Measurements from ENCODE around the gene KAZN.

The KAZN gene

DNA sequence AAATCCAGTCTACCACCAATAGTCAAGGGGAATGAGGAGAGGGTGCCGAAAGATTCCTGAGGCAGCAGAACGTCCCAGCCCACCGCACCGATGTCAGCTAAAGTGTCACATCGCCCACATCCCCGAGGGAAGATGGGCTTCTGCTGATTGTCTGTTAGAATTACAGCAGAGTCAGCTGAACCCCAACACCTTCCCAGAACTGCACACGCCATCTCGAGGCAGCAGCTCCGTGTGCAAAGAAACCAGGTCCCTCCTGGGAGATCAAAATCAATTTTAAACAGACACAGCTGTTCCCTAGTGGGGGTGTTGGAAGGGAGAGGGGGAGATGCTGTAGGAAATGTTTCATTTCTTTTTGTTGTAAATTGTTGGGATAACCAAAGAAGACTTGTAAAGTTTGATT is 12.8 kb upstream of the KAZN start:
- FAIRE-seq (no peak), DNase-seq (ENCODE audit: low spot score) (no peak)

GRCh38 chr1:14590411-14591180 is 7.9 kb upstream of the KAZN start:
- no peak for FAIRE-seq
- DNase-seq (ENCODE audit: low spot score), result peak; percentile 23

- FAIRE-seq, result no peak
- DNase-seq (ENCODE audit: low spot score), result no peak
These were observed 6.9 kb upstream of the KAZN start for GRCh38 chr1:14591600-14591999.

GRCh38 chr1:14592004-14592631 is 6.4 kb upstream of the KAZN start:
- FAIRE-seq (no peak), DNase-seq (ENCODE audit: low spot score) (no peak)

- FAIRE-seq, result no peak
- DNase-seq (ENCODE audit: low spot score), result no peak
These were observed 5.2 kb upstream of the KAZN start for GRCh38 chr1:14593302-14593701.

- FAIRE-seq (no peak), DNase-seq (ENCODE audit: low spot score) (no peak)
These were observed 4.4 kb upstream of the KAZN start for GRCh38 chr1:14594045-14594444.

DNA sequence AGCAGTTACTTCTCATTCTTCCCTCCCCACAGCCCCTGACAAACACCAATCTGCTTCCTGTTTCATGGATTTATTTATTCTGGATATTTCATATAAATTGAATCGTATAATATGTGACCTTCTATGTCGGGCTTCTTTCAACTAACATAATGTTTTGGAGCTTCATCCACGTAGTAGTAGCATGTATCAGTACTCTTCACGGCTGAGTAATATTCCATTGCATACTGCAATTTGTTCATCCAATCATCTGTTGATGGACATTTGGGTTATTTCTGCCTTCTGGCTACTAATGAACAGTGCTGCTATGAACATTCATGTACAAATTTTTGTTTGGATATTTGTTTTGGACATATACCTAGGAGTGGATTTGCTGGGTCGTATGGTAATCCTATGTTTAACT is 1.9 kb upstream of the KAZN start:
- no peak for FAIRE-seq

DNA sequence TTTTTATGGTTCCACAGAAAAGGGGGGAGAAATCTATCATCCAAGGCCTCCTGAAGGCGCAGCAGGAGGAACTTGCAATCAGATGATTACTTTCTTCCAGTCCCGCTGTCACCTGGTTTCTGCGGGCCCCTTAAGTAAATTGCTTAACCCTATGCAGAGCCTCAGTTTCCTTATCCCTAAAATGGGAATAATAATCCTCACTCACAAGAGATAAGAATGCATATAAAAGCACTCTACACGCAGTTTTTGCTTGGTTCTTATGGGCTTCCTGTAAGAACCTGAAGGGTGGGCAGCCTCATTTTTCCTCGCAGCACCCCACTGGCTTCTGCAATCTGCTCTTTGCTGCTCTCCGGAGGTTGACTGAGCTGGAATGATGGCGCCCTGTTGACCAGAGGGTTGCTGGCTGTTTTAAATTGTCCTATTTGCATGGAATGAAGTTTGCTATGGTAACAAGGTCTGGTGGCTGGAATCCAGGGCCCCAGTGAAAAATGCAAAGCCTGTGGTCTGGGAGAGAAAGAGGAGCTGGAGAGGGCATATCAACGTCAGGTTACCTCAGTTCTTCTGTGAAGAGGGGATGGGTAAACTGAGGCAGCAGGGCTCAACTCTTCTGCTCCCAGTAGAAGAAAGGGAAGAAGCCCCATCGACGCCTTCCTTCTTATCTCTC is 1.0 kb upstream of the KAZN start:
- DNase-seq (ENCODE audit: low spot score) (peak; percentile 12), FAIRE-seq (no peak)

More for the DNA sequence above, 1.9 kb upstream of the KAZN start:
- DNase-seq (ENCODE audit: low spot score), result no peak

GRCh38 chr1:14598007-14598497 is 433 bp upstream of the KAZN start:
- DNase-seq (ENCODE audit: low spot score) (peak; percentile 69), FAIRE-seq (no peak)

DNA sequence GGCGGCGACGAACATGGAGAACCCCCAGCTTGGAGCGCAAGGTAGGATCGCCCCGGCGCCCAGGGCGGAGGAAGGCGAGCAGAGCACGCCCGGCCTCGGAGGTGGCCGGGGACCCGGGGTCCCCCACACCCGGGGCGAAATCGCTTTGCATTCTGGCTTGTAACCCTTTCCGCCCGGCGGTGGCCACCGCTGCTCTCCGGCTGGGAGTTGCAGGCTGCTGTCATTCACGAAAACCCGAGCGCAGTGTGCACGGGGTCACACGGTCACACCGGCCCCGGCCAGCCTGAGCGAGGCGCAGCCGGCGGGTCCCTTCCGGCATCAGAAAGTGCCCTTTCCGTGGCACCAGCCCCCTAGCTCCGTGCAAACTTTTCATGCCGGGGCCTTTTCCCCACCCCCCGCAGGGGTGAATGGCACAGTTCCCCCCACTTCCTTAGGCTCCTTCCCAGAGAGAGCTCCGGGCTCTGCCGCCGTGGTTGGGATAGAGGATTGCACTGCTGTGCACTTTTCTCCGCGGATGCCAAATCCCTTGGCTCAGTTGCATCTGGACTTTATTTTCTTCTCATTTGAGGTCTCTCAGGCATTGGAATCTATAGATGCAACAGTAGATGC is 802 bp downstream of the KAZN start:
- DNase-seq (ENCODE audit: low spot score) (peak; percentile 29), FAIRE-seq (no peak)

GRCh38 chr1:14599800-14600199 is 1.3 kb downstream of the KAZN start:
- no peak for DNase-seq (ENCODE audit: low spot score)
- FAIRE-seq, result no peak

GRCh38 chr1:14600405-14601112 is 2.1 kb downstream of the KAZN start:
- no peak for FAIRE-seq
- DNase-seq (ENCODE audit: low spot score), result no peak

GRCh38 chr1:14602136-14602535 is 3.7 kb downstream of the KAZN start:
- no peak for FAIRE-seq
- peak; percentile 33 for DNase-seq (ENCODE audit: low spot score)

DNA sequence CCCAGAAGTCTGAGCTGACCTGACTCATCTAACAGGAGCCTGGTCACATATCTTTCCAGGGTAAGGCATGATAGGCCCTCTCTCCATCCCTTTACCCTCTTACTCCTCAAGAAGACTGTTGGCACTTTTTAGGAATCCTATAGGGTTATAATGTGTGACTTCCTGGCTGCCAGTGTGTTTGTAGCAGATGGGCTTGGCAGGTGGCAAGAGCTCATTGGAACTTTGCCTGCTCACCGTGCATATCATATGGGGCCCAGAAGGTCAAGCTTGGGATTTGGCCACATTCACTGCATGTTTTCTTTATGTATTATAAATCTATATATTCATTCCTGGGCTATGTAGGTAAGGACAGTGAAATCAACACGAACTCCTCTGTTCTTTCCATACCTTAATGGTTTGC is 5.2 kb downstream of the KAZN start:
- DNase-seq (ENCODE audit: low spot score), result no peak
- no peak for FAIRE-seq

DNA sequence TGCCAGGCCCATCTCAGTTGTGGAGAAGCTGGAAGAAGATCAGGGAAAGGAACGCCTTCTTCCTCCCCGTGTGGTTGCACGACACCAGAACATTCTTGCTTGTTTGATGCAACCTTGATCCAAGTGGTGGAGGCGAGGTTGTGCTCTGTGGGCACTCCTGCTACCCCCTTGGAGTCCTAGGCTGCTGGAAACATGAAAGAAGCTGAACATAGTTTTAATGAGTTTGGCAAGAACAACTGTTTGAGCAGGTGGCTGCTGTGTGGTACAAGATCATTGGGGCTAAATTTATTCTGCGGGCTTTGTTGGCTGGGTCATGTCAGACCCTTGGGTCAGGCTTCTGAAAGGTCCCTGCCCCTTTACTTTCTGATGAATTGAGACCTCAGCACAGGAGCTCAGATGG is 5.9 kb downstream of the KAZN start:
- FAIRE-seq, result no peak
- DNase-seq (ENCODE audit: low spot score), result no peak

DNA sequence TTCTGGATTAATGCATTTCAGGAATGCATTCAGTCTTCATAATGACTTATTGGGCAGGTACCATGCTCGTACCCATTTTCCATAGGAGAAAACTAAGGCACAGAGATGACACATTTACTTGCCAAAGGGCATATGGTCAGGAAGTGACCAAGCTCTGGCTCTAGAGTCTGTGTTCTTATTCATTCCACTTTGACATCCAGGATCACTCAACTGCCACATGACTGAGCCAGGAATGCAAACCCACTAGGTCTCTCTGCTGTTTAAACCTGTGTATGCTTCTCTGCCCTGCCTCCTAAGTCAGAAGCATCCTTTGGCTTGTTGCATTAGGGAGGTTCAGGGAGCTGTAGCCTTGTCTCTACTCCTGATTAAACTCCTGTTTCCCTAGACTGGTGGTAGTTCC is 7.5 kb downstream of the KAZN start:
- DNase-seq (ENCODE audit: low spot score) (no peak), FAIRE-seq (no peak)

GRCh38 chr1:14606632-14607031 is 8.1 kb downstream of the KAZN start:
- DNase-seq (ENCODE audit: low spot score), result no peak
- FAIRE-seq, result no peak

GRCh38 chr1:14607295-14607694 is 8.8 kb downstream of the KAZN start:
- DNase-seq (ENCODE audit: low spot score), result no peak
- no peak for FAIRE-seq

- FAIRE-seq (no peak), DNase-seq (ENCODE audit: low spot score) (no peak)
These were observed 9.8 kb downstream of the KAZN start for GRCh38 chr1:14608308-14608707.

GRCh38 chr1:14610761-14611160 is 12.3 kb downstream of the KAZN start:
- no peak for FAIRE-seq
- DNase-seq (ENCODE audit: low spot score), result no peak

DNA sequence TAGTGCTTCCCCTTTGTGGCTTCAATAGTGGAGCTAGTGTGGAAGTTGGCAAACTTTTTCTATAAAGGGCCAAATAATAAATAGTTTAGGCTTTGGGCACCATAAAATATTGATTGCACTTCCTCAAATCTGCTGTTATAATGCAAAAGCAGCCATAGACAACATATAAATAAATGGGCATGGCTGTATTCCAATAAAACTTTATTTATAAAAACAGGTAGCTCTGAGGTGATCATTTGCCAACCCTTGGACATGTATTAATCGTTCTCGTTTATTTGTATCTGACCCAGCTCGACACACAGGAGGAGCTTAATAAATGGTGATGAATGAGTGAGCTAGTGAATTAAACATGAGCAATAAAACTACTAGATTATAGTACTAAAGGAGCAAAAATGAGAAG is 13.3 kb downstream of the KAZN start:
- FAIRE-seq, result no peak
- DNase-seq (ENCODE audit: low spot score), result no peak

Measured in urothelium cell line (cell line).